ENCODE data around the gene RTL10. TPM values are rescaled to one million over a fixed set of nuclear protein-coding genes. Genes with fewer than 3 reads are reported as not detected.

The RTL10 gene
- total and polyA plus RNA-seq, 2 of the 8 experiments (the other 6 are each of a cell fraction or from before 2014, with no cell fraction given): 11.5 to 18.8 TPM

GRCh38 chr22:19892925-19893324 lies 38.3 kb upstream of the RTL10 start:
- POLR2A ChIA-PET (ENCODE audit: partially characterized antibody): no interaction called here
- DNase-seq (ENCODE audit: low read depth in 1 of 2, low spot score in 2 of 2) (no peak), FAIRE-seq (no peak)
- peak overlapping the region; percentile 78; the same call in 1 of the 2 replicates for H3K18ac ChIP-seq (ENCODE audit: extremely low read depth, low read length)
- no peaks in the 10 kb centered on the region for H3K36me3 ChIP-seq (ENCODE audit: control insufficient read depth in 2 of 4, insufficient read depth in 4 of 4, low read length in 3 of 4)
- peak overlapping the region; percentile 13 for H2BK120ac ChIP-seq (replicated peaks; ENCODE audit: low read depth, low read length)
- H2BK12ac ChIP-seq (ENCODE audit: low read depth, low read length): peak overlapping the region; percentile 96
- no peak overlapping the region for H3K23ac ChIP-seq (ENCODE audit: insufficient read length)
- H3K27ac ChIP-seq (ENCODE audit: low read depth, low read length): no peak overlapping the region
- CTCF ChIA-PET (ENCODE audit: partially characterized antibody): interaction anchor here (0.9 to 9.5 kb wide), 4 partner anchors 8 to 163 kb away, joined by 3 to 69 read pairs (median 3); no protein-coding TSS in a partner anchor
- H3K4me2 ChIP-seq (ENCODE audit: insufficient read depth in 1 of 2, low read depth in 2 of 2, low read length in 2 of 2): no peak overlapping the region
- H4K91ac ChIP-seq (replicated peaks; ENCODE audit: insufficient read length, low read length): peak overlapping the region; percentile 75
- H2AFZ ChIP-seq (ENCODE audit: low read length): no peak overlapping the region
- 0 out of 2 replicates have a peak overlapping the region, but pooled peaks have one; percentile 76 for H2BK15ac ChIP-seq (ENCODE audit: low read length)
- no peak overlapping the region for H3K4me3 ChIP-seq (ENCODE audit: extremely low read depth in 1 of 4, insufficient read depth in 2 of 4, low read depth in 3 of 4, low read length in 4 of 4)
- no peak overlapping the region for H4K5ac ChIP-seq (ENCODE audit: insufficient read length, low read depth, low read length)
- H3K56ac ChIP-seq (replicated peaks; ENCODE audit: insufficient read length, low read depth, low read length): no peak overlapping the region
- H4K20me1 ChIP-seq (replicated peaks in 1 of 2; ENCODE audit: control insufficient read depth in 1 of 2, insufficient read depth in 2 of 2, low read length in 2 of 2): no peaks in the 10 kb centered on the region
- H3K14ac ChIP-seq (ENCODE audit: insufficient read length): no peak overlapping the region
- no peaks in the 10 kb centered on the region for H3K79me2 ChIP-seq (ENCODE audit: control insufficient read depth in 1 of 2, insufficient read depth in 2 of 2, low read length in 2 of 2)
- H4K8ac ChIP-seq (ENCODE audit: extremely low read depth, insufficient read depth, low read length): no peak overlapping the region
- H3K79me1 ChIP-seq (ENCODE audit: low read depth, low read length): no peaks in the 10 kb centered on the region
- no peak overlapping the region for H3K9ac ChIP-seq (replicated peaks in 1 of 4; ENCODE audit: extremely low read depth in 1 of 4, low read depth in 3 of 4, low read length in 3 of 4)
- no peaks in the 10 kb centered on the region for H3K23me2 ChIP-seq (ENCODE audit: low read depth, low read length)
- H2BK5ac ChIP-seq (ENCODE audit: low read depth, low read length): no peak overlapping the region
- peaks cover 7 to 20% (median 18%) of the 10 kb centered on the region in 4 experiments for H3K4me1 ChIP-seq (replicated peaks in 1 of 4; ENCODE audit: control insufficient read depth in 3 of 4, insufficient read depth in 4 of 4, low read length in 3 of 4)
- 0 out of 2 replicates have a peak overlapping the region, but pooled peaks have one; percentile 62 for H2BK20ac ChIP-seq (ENCODE audit: low read length)
- peaks cover 0 to 2% (median 0%) of the 10 kb centered on the region in 4 experiments; a peak in 4 of 7 replicates for H3K27me3 ChIP-seq (replicated peaks in 1 of 4; ENCODE audit: control insufficient read depth in 3 of 4, extremely low read depth in 1 of 4, insufficient read depth in 3 of 4, low read length in 3 of 4)
- no peak overlapping the region for H2AK5ac ChIP-seq (ENCODE audit: low read depth, low read length)
- H3K9me3 ChIP-seq (ENCODE audit: insufficient read depth in 2 of 2, low read depth in 1 of 2, low read length in 1 of 2): no peaks in the 10 kb centered on the region
- WGBS, 2 experiments (ENCODE audit: extremely low coverage in 1 of 2, insufficient coverage in 1 of 2, insufficient read length in 1 of 2, insufficient replicate concordance in 2 of 2, low coverage in 1 of 2, low lambda C conversion rate in 2 of 2, missing lambda C conversion rate in 1 of 2): 84% methylated on average over 13 of the region's 13 CpGs; no CpG with 5 or more reads in 1 of the 2 experiments
- no peak overlapping the region for H3K4ac ChIP-seq (replicated peaks; ENCODE audit: insufficient read length, low read depth, low read length)
- TF ChIP-seq JUND (IDR thresholded peaks at IDR 0.05; ENCODE audit: low read length) (no peak), TAF7 (optimal IDR thresholded peaks at IDR 0.05; ENCODE audit: borderline replicate concordance, low read depth, low read length) (no peak), RAD21 (IDR thresholded peaks at IDR 0.05 in 1 of 2, conservative IDR thresholded peaks at IDR 0.05 in 1 of 2; ENCODE audit: low read depth in 2 of 2, low read length in 2 of 2) (no peak), SRF (IDR thresholded peaks at IDR 0.05; ENCODE audit: low read depth, low read length) (no peak), SIN3A (conservative IDR thresholded peaks at IDR 0.05 in 1 of 2, IDR thresholded peaks at IDR 0.05 in 1 of 2; ENCODE audit: low read depth in 1 of 2, low read length in 2 of 2) (no peak), TBP (IDR thresholded peaks at IDR 0.05; ENCODE audit: low read depth, low read length) (no peak), SP1 (IDR thresholded peaks at IDR 0.05; ENCODE audit: low read depth, low read length) (no peak), E2F6 (IDR thresholded peaks at IDR 0.05) (no peak), YY1 (IDR thresholded peaks at IDR 0.05; ENCODE audit: low read depth, low read length) (no peak), HDAC2 (IDR thresholded peaks at IDR 0.05; ENCODE audit: borderline replicate concordance in 1 of 2, low read depth in 2 of 2, low read length in 2 of 2) (no peak), TCF12 (IDR thresholded peaks at IDR 0.05; ENCODE audit: low read depth, low read length) (no peak), RNF2 (IDR thresholded peaks at IDR 0.05; ENCODE audit: borderline replicate concordance, low read depth, low read length, missing control alignments, poor library complexity, severe bottlenecking) (no peak)
